ENCODE data around the gene ELAVL1.
"Not testable (repeated sequence)": the region's sequence is repeated elsewhere in the genome, so short reads cannot be mapped to it uniquely, and the experiment has no call there.

ELAVL1 gene

DNA sequence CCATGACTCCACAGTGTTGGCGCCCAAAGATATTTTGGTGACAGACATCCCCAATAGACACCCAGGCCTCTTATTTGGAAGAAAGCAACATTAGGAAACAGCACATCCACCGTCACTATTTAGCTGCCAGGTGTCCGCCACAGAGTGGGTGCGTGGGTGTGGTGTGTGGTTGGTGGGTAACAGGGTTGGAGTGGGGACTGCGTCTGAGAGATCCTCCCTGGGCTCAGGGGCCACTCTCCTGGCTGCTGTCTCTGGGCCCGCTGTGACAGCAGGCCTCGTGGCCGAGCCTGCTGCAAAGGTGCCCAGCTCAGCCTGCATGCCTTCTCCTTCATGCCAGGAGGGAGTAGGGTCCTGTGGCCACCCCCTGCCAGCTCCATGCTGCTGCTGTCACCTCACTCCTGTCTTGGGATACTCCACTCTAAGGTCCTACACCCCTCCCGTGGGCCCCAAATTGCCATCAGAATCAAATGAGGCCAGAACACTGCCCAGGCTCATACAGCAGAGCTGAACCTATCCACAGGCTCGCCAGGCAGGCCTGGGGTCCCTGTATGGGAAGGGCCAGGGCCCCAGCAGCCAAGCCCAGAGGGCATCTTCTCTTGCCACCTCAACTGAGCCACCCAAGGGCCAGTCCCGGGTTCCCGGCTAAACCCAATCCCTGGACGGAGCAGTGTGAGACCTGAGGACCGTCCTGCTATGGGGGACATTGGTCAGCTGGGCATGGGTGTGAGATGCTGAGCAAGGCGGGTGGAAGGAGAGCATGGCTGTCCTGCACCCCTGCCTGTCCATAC lies 37.2 kb downstream of the ELAVL1 start:
- no peak for DNase-seq

DNA sequence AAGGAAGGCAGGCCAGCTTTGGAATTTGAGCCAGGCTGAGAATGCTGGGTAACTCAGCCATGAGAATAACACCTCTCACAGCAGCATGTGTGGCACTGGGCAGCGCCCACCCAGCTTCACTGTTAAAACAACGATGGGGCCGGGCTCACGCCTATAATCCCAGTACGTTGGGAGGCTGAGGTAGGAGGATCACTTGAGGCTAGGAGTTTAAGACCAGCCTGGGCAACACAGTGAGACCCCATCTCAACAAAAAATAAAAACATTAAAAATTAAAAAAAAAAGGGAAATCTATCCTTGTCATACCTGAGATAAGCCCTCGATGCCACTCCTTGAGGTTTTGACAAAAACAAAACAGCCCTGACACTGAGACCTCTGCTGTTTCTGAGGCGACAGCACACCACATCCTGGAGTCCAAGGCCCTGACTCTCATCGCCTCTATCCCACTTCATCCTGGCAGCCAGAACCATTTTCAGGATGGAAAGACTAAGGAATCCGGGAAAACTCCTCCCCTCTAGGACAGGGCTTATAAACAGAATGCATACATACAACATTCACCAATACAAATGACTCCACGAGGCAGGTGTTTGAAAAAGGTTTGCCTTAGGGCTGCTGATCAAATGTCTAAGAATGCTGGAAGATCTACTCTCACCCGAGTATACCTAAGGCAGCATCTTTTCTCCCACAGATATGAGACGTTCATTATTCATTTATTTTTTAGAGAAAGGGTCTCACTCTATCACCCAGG lies 39.3 kb downstream of the ELAVL1 start:
- DNase-seq, result no peak

DNA sequence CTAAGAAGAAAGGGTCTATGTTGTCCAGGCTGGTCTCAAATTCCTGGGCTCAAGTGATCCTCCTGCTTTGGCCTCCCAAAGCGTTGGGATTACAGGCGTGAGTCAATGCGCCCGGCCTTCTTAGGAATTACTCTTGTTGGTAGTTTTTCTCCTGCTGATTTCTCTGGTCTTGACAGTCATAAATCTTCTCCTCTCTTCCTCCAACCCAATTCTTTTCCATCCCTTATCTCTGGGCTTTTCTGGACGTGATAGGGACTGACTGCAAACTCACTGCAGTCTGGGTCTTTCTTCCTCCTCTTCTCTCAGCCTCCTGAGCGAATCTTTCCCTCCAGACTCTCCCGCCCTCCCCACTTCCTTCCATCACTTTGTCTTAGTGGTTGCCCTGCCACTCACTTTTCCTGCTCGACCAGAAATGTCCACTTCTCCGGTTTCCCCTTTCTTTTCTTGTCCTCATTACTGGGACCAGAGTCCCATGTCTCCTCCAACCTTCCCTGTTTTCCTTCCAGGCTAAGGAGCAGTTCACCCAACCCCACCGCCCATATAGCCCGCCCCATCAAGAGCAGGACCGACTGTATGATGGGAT lies 40.1 kb downstream of the ELAVL1 start:
- DNase-seq, result no peak

DNA sequence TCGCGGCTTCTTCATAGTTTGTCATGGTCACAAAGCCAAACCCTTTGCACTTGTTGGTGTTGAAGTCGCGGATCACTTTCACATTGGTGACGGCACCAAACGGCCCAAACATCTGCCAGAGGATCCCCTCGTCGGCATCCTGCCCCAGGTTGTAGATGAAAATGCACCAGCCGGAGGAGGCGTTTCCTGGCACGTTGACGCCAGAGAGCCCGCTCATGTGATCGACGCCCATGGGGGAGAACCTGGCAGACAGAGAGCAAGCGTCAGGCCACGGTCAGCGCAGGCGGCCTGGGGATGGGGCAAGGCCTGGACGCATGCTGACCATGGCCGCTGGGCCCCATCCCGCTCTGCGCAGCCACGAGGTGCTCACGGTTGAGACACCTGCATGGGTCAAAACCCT lies 41.9 kb downstream of the ELAVL1 start:
- DNase-seq, result no peak

DNA sequence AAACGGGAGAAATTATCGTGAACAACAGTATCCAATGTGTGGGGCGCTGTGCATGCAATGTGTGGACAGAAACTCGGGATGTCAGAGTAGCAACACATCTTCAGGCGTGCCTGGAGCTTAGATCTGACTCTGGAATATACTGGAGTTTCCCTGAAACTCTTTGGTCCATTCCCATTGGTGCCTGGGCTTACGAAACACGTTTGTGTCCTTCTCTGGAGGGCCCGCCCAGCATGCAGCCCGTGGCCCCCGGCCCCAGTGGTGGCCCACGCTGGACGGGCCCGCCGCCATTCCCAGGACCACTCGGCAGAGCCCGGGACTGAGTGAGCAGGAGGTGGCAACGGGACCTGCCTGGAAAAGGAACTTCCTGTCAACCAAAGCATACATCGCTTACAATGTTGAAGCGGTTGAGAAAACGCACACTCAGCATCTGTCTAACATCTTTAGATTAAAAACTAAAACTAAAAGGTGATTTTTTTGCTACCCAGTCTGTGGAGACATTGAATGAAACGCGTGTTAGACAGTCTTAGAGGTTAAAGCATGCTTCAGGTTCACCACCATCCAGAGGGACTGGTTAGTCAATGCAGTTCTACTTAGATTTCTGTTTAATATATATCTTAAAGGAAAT lies 42.7 kb downstream of the ELAVL1 start:
- no peak for DNase-seq

DNA sequence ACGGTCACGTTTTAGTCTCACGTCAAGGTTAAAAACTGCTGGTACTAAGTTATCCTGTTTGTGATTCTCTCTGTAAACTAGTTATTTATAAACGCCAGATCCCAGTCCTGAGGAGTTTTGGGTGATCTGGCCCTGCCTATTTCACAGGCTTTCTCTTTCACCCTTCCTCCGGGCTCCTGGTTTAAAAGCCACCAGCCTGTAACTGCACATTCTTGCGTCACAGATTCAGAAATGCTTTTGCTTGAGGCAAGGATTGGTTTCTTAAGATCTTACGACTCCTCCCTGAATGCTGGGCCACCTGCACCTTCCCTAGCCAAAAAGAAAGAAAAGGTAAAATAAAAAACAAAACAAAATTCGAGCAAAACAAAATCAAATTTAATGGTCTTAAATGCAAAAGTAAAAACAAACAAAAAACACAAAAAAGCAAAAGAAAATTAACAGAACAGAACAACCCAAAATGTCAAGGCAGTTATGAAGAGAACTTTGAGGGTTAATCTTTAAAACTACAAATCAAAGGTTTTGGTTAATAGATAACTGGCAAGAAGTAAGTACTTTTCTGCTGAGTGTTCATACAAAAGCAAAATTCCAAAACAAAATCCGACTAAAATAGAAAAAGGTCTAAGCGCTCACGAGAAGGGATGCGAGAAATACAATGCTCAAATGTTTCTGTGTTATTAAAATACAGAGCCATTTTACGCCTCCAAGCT lies 43.4 kb downstream of the ELAVL1 start:
- DNase-seq, result no peak

DNA sequence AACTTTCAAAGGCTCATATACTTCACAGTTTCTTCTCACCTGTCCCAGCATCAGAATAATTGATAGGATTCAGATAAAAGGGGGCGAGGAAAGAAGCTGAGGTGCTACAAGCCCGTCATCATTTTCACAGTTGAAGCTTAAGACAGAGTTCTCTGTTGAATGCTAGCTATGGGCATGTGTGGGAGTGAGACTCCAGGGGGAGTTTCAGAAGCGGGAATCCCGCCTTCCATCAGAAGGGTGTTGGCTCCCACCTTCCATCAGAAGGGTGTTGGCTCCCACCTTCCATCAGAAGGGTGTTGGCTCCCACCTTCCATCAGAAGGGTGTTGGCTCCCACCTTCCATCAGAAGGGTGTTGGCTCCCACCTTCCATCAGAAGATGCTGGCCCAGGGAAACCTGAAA lies 44.4 kb downstream of the ELAVL1 start:
- not testable (repeated sequence) for DNase-seq

DNA sequence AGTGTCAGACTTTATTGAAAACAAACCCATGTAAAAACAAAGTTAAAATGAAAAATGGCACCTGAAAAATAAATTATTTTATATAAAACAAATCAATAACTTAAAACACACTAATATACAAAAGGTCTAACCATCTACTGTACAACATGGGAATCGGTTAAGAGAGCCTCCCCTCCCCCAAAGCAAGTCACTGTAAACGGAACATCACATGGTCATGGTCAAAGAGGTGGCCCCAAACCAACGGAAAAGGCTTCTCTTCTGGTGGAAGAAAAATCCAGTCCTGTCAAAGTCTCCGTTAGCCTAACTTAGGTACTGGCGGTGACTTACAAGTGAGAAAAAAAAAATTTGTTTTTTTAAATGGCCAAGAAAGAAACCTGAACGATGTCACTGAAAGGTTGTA lies 46.2 kb downstream of the ELAVL1 start:
- no peak for DNase-seq

DNA sequence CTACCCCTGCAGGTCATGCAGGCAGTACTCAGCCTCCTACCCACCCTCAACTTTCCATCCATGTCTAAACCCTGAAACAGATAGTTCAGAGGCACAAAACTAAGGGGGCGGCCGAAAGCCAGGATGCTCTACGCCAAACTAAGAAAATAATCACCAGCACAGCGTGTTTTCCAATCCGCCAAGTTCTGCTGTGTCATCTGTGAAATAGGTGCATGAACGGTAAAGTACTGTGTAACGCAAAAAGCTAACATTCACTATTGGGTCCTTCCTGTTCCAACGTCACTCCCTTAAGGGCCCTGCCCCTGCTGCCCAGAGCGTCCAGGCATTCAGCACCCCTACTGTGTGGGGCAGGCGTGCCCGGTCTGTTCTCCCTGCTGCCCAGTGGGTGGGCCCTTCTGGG lies 49.7 kb downstream of the ELAVL1 start:
- no peak for DNase-seq

DNA sequence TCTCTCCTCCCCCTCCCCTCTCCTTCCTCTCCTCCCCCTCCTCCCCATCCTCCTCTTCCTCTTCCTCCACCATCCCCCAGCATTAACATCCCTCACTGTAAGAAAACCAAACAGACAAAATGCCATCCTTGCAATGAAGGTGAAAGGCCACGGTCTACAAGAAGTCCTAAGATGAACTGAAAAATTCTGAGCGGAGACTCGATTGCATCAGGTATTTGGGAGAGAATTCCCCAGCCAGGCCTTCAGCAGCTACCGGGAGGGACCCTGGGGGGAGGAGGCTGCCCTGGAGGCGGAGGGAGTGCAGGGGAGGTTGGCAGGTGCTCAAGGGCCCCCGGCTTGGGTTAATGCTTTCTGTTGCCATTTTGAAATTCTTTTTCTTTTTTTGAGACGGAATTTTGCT lies 51.9 kb downstream of the ELAVL1 start:
- no peak for DNase-seq

DNA sequence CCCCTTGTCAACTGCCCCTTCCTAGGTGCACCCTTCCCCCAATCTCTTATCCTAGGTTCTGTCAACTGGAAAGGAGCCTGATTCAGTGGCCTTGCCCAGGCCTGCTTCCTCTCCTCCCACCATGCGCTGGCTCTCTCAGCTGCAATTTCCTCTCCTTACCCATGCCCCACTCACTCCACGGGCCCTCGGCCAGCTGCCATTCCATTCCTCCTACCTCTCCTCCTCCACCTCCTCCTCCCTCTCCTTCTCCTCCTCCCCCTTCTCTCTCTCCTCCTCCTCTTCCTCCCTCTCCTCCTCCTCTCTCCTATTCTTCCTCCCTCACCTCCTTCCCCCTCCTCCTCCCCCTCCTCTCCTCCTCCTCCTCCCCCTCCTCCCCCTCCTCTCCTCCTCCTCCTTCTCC lies 52.4 kb downstream of the ELAVL1 start:
- DNase-seq, result no peak

DNA sequence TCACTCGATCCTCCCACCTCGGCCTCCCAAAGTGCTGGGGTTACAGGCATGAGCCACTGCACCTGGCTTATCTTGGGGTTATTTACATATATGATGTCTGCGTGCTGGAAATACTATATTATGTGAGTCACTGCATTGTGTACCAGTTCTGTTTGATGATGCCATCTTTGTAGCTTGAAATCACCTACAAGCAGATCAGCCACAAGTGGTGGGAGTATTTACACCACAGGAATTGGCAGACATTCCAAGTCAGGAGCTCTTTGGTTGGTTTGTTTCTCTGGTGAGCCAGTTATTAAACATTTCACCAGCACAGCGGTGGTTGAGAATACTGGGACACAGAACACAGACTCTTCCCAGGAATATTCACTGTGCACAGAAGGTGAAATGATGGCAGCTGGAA lies 57.5 kb downstream of the ELAVL1 start:
- no peak for DNase-seq

DNA sequence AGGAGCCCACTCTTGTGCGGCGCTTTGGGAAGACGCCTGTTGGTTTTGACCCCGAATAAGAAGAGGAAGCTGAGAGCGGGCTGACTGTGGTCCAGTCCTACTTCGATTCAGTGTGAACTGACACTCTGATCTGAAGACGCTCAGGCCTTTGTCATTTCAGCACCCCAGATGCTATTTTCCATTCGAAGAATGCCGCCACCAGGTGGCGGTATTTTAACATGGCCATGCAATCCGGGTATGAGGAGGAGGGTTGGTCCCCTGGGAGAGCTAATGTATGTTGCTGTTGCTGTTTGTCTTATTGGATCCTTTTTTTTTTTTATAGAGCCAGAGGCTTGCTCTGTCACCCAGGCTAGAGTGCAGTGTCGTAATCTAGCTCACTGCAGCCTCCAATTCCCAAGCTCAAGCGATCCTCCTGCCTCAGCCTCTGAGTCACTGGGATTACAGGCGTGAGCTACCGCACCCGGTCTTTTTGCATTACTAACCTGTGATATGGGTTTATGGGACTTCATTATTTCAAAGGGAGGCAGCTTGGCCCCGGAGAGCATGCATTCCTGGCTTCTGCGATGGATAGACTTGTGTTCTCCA lies 61.2 kb downstream of the ELAVL1 start:
- peak; percentile 83 for DNase-seq

DNA sequence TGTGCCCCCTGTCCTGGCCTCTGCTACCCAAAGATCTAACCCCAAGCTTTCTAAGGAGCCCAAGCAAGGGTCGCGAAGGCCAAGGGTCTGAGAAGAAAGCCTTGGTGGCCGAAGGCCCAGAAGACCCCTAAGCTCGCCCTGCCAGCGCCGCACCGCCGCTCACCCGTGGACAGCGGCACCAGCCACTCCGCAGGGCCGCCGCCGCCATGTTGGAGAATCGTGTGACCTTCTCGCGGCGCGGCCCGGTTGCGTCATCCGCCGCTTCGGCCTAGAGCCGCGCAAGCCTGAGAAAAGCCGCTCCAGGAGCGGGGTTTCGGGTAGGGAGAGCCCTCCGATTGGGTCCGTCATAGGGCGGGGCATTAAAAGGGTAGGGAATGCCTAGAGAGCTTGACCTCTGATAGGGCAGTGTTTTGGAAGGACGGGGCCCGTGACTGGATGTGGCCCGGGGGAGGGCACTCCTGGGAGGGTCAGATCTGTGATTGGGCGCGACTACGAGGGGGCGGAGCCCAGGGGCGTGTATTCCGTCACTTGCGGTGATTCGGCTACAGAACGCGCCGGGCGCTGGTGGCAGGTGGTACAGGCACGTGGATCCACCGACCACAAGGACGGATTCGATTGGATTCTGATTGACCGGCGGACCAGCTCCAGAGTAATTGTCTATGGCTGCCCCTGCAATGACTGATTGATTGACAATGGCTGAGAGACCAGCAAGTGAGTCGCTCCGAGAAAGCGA lies 61.8 kb downstream of the ELAVL1 start, which contains the start of gene TIMM44:
TIMM44 (minus strand) TSS at position 223 of the 733 bp plus-strand sequence; CDS start at position 208, 15 bp downstream.
- peak; percentile 98 for DNase-seq

DNA sequence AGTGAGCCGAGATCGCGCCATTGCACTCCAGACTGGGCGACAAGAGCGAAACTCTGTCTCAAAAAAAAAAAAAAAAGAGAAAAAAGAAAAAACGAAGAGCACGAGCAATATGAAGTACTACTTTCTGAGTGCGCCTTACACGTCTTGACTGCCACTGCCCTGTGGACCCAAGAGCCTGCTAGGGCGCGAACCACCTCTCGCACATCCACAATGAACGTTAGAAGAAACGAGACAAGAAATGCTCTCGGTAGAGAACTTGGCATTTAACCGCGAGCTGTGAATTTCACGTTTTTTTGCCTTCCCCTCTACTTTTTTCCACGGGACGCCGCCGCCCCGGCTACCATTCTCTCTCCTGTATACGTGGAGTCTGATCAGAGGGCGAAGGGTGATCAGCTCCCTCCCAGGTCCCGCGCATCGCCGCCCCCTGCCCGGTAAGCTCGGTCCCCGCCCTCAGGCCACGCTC lies 62.4 kb downstream of the ELAVL1 start:
- no peak for DNase-seq

DNA sequence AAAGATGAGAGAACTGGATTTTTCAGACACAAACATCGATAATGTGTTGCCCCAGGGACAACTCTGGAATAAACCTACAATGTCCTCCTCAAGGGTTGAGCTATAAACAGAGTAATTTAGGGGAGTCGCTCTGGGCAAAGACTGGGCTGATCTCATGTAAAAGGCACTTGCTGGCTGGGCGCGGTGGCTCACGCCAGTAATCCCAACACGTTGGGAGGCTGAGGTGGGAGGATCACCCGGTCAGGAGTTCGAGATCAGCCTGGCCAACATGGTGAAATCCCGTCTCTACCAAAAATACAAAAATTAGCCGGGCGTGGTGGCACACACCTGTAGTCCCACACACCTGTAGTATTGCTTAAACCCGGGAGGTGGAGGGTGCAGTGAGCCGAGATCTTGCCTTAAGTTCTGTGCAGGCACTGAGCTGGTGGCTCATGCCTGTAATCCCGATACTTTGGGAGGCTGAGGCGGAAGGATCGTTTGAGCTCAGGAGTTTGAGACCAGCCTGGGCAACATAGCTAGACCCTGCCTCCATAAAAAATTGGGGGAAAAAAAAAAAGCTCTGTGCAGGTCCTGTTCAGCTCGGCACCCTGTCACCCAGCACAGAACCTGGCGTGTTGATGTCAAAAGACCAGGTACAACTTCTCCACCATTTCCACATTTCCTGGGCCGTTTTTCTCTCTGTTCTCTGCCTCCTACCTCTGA lies 63.4 kb downstream of the ELAVL1 start:
- DNase-seq, result no peak

DNA sequence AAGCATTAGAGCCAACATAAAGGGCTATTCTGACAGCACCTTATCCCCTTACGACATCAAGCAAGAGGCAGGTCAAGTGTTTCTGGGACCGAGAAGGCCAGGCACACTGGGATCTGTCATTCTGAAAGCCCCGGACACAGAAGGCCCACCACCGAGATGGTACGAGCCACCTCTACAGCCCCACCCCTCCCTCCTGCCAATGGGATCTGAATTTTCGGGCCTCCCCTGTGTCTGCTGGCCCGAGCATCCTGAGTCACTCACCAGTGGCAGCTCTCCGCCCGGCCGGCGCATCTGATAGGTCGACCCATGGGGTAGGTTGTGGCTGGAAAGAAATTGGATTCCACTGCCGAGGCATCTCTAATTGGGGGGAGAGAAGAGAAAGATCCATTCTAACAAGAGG lies 64.6 kb downstream of the ELAVL1 start:
- no peak for DNase-seq

DNA sequence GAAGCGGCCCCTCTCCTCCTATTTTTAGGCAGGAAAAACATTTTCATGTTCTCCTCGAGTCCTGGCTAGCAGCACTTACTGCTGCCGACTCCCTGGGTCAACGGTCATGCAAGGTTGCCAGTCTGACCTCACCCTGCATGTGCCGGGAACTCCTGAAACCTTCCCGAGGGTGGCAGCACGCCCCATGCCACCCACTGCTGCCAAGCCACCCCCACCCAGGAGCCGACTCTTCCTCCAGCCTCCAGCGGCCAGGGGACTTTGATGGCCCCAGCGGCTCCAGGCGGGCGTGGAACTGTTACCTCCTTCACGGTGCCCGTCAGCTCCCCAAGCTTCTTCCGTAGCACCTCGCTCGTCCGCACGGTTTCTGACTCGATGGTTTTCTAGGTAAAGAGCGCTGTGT lies 70.7 kb downstream of the ELAVL1 start:
- no peak for DNase-seq

DNA sequence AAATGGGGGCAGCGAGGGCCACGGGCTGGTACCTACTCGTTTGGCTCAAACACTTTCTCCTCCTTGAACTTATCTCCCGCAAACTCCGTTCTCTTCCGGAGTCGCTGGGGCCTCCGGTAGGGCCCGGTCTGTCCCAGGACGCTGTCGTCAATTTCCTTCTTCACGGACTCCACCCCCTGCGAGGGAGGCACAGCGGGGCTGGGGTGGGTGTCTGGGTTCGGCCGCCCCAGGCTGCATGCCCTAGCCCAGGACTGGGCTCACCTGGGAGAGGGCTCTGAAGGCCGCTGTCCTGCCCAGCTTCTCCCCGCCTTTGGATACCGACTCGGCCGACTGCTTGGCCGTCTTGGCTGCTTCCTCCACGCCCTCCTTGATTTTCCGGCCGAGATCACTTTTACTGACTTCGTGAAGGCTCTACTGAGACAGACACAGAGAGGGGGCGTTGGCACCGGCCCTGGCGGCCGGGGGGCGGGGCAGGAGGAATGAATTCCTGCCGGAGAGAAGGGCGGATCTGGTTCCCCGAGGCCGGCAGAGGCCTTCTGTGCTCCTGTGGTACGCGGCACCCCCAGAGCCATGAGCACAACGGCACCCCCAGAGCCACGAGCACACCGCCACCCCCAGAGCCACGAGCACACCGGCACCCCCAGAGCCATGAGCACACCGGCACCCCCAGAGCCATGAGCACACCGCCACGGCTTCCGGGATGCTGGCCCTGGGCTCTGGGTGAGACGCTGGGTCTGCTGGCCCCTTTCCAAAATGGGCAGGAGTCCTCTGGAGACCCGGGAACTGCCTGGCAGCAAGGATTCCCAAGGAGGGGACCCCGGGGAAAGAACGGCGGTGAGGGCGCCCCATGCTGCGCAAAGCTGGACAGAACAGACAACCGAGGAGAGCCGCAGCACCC lies 71.4 kb downstream of the ELAVL1 start:
- no peak for DNase-seq

DNA sequence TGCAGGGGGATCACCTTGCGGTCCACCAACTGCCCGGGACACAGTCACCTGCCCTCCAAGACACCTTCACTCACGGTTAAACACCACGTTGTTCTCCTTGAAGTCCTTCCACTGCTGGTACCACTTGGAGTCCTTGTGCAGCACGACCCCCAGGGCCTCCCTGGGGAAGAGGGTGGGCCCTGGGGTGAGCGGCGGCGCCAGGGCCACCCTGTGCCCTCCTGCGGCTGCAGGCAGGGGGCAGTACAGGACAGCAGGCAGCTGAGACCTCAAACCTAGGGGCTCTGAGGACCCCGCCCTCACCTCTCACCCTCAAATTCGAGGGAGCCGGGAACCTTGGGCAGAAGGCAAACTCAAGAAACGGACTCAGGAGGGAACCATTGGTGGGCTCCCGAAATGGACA lies 72.0 kb downstream of the ELAVL1 start:
- no peak for DNase-seq
